KOPT-K1 (cell line): Measurements from ENCODE around the gene KIFBP.
"Not testable (repeated sequence)": the region's sequence is repeated elsewhere in the genome, so short reads cannot be mapped to it uniquely, and the experiment has no call there.

Experiments
- H3K27ac ChIP-seq: fragments of 200-600 bp; sonication (generic); 2 replicates; pipeline ENCODE4 v1.5.1; 2016; ENCODE audit warnings: antibody characterized with exemption, mild to moderate bottlenecking, low read depth, low read length; ENCODE audit not compliant: poor library complexity, severe bottlenecking
- H3K36me3 ChIP-seq: fragments of 200-600 bp; sonication (generic); 2 replicates; pipeline ENCODE4 v1.5.1; 2017; ENCODE audit warnings: antibody characterized with exemption, mild to moderate bottlenecking, low read length, moderate library complexity; ENCODE audit not compliant: insufficient read depth
- H3K9me3 ChIP-seq: fragments of 200-600 bp; sonication (generic); 2 replicates; pipeline ENCODE4 v1.5.1; 2017; ENCODE audit warnings: antibody characterized with exemption, low read length, mild to moderate bottlenecking; ENCODE audit not compliant: insufficient read depth, poor library complexity, severe bottlenecking

KIFBP gene

GRCh38 chr10:68988530-68989316 is at the start of gene KIFBP:
Gene KIFBP (plus strand): TSS chr10:68988803. CDS start chr10:68988833, 30 bp downstream.
- Histone ChIP-seq H3K9me3 (no peaks in the 10 kb centered on the region), H3K27ac (peak within 1 kb of the TSS; percentile 61), H3K36me3 (peaks cover 44% of the 10 kb centered on the region)

GRCh38 chr10:68938884-68939283 is 49.7 kb upstream of the KIFBP start:
- Histone ChIP-seq H3K9me3 (no peaks in the 10 kb centered on the region), H3K27ac (no peak overlapping the region), H3K36me3 (peaks cover 97% of the 10 kb centered on the region)

DNA sequence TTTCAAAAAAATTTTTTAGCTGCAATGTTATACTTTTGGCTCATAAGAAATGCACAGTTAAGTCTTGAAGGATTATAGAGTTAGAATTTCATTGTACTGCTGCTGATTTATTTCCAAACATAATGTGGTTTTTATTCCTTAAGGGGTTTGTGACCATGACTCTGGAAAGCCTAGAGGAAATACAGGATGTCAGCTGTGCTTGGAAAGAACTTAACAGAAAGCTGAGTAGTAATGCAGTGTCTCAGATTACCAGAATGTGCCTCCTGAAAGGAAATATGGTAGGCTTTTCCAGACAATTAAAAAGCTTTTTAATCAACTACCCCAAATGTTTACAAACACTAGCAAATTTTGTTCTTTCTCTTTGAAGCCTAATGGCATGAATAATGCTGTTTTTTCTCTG is 47.7 kb upstream of the KIFBP start:
- peaks cover 97% of the 10 kb centered on the region for H3K36me3 ChIP-seq
- H3K9me3 ChIP-seq, H3K27ac ChIP-seq: not testable (repeated sequence)

- Histone ChIP-seq H3K36me3 (peaks cover 75% of the 10 kb centered on the region), H3K9me3 (no peaks in the 10 kb centered on the region), H3K27ac (no peak overlapping the region)
Observed at GRCh38 chr10:68950598-68950997, 38.0 kb upstream of the KIFBP start.

DNA sequence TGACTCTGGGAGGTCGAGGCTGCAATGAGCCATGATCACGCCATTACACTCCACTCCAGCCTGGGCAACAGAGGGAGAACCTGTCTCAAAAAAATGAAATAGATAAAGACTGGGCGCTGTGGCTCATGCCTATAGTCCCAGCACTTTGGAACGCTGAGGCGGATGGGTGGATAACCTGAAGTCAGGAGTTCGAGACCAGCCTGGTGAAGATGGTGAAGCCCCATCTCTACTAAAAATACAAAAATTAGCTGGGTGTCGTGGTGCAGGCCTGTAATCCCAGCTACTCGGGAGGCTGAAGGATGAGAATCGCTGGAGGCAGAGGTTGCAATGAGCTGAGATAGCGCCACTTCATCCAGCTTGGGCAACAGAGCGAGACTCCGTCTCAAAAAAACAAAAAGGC is 33.7 kb upstream of the KIFBP start:
- H3K36me3 ChIP-seq, result peaks cover 52% of the 10 kb centered on the region
- H3K9me3 ChIP-seq, result no peaks in the 10 kb centered on the region
- H3K27ac ChIP-seq, result peak overlapping the region; percentile 76

GRCh38 chr10:68955355-68955831 is 33.2 kb upstream of the KIFBP start:
- H3K9me3 ChIP-seq, result no peaks in the 10 kb centered on the region
- H3K27ac ChIP-seq, result peak overlapping the region; percentile 76
- peaks cover 52% of the 10 kb centered on the region for H3K36me3 ChIP-seq

DNA sequence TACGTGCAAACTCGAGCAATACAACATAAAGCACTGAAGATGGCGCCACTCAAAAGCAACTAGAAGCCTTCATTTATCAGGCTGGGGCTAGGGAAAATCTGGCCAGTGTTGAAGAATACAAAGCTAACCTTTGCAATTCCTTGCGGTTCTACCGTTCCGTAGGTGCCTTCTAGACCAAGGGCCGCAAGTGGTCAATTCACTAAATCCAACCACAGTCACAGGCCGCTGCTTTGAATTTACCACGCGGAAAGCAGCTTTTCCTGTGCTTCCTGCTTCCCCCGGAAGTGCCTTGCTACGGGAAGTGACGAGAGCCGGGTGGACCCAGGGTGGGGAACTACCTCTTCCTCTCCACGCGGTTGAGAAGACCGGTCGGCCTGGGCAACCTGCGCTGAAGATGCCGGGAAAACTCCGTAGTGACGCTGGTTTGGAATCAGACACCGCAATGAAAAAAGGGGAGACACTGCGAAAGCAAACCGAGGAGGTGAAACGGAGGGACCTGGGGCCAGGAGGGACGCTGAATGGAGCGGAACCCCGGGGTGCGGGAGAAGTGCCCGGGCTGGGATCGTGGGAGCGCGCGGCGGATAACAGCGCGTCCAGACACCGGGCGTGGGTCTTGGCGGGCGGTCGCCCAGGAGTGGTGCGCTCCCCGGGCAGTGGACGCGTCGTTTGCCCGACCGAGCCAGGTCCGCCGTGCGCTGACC is 32.6 kb upstream of the KIFBP start, which contains the start of gene DDX21:
Gene DDX21, plus strand, starts transcription at position 339 of the 701 bp plus-strand sequence. Its CDS starts 56 bp downstream, at position 395.
- H3K27ac ChIP-seq, result peak within 1 kb of the TSS; percentile 76
- peaks cover 52% of the 10 kb centered on the region for H3K36me3 ChIP-seq

GRCh38 chr10:68957284-68957615 is 31.4 kb upstream of the KIFBP start:
- H3K36me3 ChIP-seq, result peaks cover 56% of the 10 kb centered on the region
- no peaks in the 10 kb centered on the region for H3K9me3 ChIP-seq
- peak overlapping the region; percentile 76 for H3K27ac ChIP-seq

More for the DNA sequence above, 32.6 kb upstream of the KIFBP start, which contains the start of gene DDX21:
- H3K9me3 ChIP-seq, result no peaks in the 10 kb centered on the region

GRCh38 chr10:68957654-68958053 is 30.9 kb upstream of the KIFBP start:
- H3K9me3 ChIP-seq, result no peaks in the 10 kb centered on the region
- peak overlapping the region; percentile 76 for H3K27ac ChIP-seq
- H3K36me3 ChIP-seq, result peaks cover 56% of the 10 kb centered on the region

GRCh38 chr10:68959695-68960527 is 28.7 kb upstream of the KIFBP start:
- H3K9me3 ChIP-seq, result no peaks in the 10 kb centered on the region
- H3K36me3 ChIP-seq, result peaks cover 70% of the 10 kb centered on the region
- no peak overlapping the region for H3K27ac ChIP-seq

GRCh38 chr10:68963151-68963550 is 25.5 kb upstream of the KIFBP start:
- no peak overlapping the region for H3K27ac ChIP-seq
- H3K36me3 ChIP-seq, result peaks cover 100% of the 10 kb centered on the region
- H3K9me3 ChIP-seq, result no peaks in the 10 kb centered on the region

- Histone ChIP-seq H3K27ac (no peak overlapping the region), H3K9me3 (no peaks in the 10 kb centered on the region), H3K36me3 (peaks cover 100% of the 10 kb centered on the region)
Observed at GRCh38 chr10:68973975-68974374, 14.6 kb upstream of the KIFBP start.

GRCh38 chr10:68975936-68976473 is 12.6 kb upstream of the KIFBP start:
- peaks cover 100% of the 10 kb centered on the region for H3K36me3 ChIP-seq
- H3K27ac ChIP-seq, H3K9me3 ChIP-seq: not testable (repeated sequence)

- H3K9me3 ChIP-seq, H3K27ac ChIP-seq: not testable (repeated sequence)
- peaks cover 100% of the 10 kb centered on the region for H3K36me3 ChIP-seq
Observed at GRCh38 chr10:68979738-68980137, 8.9 kb upstream of the KIFBP start.
